SJCRH30 (cell line): ENCODE measurements around the gene TMEM273. TPM values are rescaled to one million over a fixed set of nuclear protein-coding genes. Genes with fewer than 3 reads are reported as not detected.
A peak's percentile ranks its signal among the peaks of the same experiment; 100 is the strongest.

Source experiments
- DNase-seq, 2 experiments: peaks; one replicate each; pipeline ENCODE4 v3.0.0-alpha.2; 2015 to 2020
- H3K27ac ChIP-seq: fragments of 250-450 bp; sonication (Bioruptor Pico); 2 replicates; pipeline ENCODE4 v1.5.1; 2020; ENCODE audit warnings: mild to moderate bottlenecking, moderate library complexity
- H3K27me3 ChIP-seq: fragments of 250-450 bp; sonication (Bioruptor Pico); 2 replicates; pipeline ENCODE4 v1.5.1; 2020; ENCODE audit warnings: mild to moderate bottlenecking, moderate library complexity
- H3K36me3 ChIP-seq: fragments of 250-450 bp; sonication (Bioruptor Pico); 2 replicates; pipeline ENCODE4 v1.5.1; 2020; ENCODE audit warnings: mild to moderate bottlenecking, moderate library complexity
- H3K4me1 ChIP-seq: fragments of 250-450 bp; sonication (Bioruptor Pico); 2 replicates; pipeline ENCODE4 v1.5.1; 2020; ENCODE audit warnings: mild to moderate bottlenecking, moderate library complexity
- H3K4me3 ChIP-seq: fragments of 250-450 bp; sonication (Bioruptor Pico); 2 replicates; pipeline ENCODE4 v1.5.1; 2020; ENCODE audit warnings: mild to moderate bottlenecking, moderate library complexity
- H3K9me3 ChIP-seq: fragments of 250-450 bp; sonication (Bioruptor Pico); replicated peaks from 2 replicates; pipeline ENCODE4 v1.5.1; 2020; ENCODE audit warnings: mild to moderate bottlenecking, moderate library complexity
- total RNA-seq: library from RNA; depleted of rRNA; stranded (reverse); fragments of >200 nt; shearing (Covaris generic); gene quantifications from 2 replicates; pipeline ENCODE4 v1.2.3, GENCODE V29; 2014

Gene TMEM273
- total RNA-seq, 1 experiment from 2014 or later = 2.5 TPM

DNA sequence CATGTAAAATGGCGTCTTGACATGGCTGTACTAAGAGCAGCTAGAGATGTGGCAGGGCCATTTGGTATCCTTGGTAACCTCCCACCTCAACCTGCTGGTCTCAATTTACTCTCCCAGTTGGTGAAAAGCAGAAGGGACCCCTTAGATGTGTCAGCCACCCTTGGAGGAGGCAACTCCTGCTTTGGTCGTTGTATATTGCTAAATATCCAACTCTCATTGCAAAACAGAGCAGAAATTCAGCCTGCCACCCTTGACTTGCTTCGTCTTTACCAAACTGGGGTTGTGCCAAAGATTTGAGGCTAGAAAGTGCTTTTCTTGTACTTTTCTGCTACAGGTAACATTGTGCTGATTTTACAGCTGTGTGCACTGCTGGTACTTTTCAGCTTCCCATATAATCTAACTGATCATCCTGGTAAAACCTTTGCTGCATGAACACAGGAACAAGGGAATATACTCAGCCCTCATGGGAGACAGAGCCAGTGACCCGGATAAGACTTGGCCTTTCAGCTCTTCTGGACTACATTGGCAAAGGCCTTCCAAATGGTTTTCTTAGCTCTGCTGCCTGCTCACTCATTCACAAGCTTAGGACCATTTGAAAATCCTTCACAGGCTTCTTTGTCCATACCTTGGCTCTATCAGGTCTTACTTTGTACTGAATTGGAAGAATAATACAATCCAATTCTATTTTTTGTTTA lies 70.7 kb downstream of the TMEM273 start:
- Histone ChIP-seq H3K27ac (no peak overlapping the region), H3K9me3 (no peaks in the 10 kb centered on the region), H3K4me3 (no peak overlapping the region), H3K4me1 (0 out of 2 replicates have a peak, but pooled peaks cover 2% of the 10 kb centered on the region), H3K36me3 (no peaks in the 10 kb centered on the region), H3K27me3 (no peaks in the 10 kb centered on the region)
- no peak for DNase-seq

DNA sequence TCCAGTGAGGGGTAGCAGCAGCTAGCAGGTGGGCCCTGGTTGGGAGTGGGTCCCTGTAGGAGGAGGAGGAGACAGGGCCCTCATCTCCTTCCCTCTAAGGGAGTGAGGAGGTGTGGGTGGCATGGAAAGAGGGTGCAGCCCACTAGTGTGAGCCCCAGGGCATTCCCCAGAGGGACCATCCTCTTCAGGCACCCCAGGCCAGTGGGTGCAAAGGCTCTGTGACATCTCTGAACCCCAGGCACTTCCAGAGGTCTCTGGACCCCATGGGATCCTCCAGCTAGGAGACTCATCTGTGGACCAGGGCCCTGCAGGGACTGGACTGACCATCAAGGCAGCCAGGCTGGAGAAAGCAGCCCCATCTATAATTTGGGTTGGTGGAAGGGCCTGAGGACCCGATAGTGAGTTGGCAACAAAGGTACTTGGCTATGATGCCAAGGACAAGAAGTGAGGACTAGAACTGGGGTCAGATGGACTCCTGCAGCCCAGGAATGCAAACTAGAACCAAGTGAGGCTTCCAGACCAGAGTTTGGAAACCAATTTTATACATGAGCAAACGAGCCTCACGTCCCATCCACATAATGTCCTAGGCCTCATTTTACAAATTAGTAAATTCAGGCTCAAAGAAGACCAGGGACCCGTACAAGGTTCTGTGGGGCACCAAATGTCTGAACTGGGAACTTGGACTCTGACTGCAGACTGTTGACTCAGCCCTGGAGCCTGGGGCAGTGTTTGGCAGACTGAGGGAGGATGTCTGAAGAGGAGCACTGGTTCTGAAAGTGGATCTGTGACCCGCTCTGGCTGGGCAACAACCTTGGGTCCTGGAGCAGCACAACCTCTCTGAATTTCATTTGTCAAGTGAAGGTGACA lies 71.4 kb downstream of the TMEM273 start:
- no peaks in the 10 kb centered on the region for H3K27me3 ChIP-seq
- H3K4me1 ChIP-seq = 0 out of 2 replicates have a peak, but pooled peaks cover 2% of the 10 kb centered on the region
- H3K27ac ChIP-seq = no peak overlapping the region
- no peaks in the 10 kb centered on the region for H3K9me3 ChIP-seq
- no peak overlapping the region for H3K4me3 ChIP-seq
- DNase-seq = no peak
- H3K36me3 ChIP-seq = no peaks in the 10 kb centered on the region

DNA sequence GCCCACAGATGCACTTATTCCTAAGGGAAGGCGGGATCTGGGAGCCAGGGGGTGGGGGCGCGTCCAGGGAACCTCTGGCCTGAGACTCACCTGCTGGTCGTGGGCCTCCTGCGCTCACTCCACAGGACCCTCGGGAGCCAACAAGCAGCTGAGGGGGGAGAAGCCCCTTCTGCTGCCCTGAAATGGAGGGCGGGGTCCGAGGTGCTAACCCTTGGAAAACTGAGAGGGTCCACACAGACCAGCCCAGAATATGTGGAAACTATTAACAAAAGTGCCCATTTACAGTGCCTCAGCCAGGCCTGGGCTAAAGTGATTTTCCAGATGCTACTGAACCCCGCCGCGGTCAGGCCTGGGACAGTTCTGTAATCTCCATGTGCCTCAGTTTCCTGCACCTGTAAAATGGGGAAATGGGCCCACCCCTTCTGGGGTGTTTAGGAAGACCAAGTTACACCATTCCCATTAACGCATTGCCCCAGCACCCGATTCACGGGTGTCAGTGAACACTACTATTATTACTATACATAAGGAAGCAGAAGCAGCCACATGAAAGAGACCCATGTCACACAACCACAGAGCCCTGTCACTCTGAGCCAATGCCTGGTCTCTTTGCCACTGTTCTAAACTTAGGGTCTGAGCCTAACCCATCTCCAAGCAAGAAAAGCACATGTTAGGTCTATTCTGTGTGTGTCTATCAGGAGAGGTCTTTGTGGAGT lies 72.2 kb downstream of the TMEM273 start:
- Histone ChIP-seq H3K4me1 (peaks cover 3% of the 10 kb centered on the region), H3K27me3 (no peaks in the 10 kb centered on the region), H3K4me3 (peak overlapping the region; percentile 33; the same call in 1 of the 2 replicates), H3K36me3 (no peaks in the 10 kb centered on the region), H3K9me3 (no peaks in the 10 kb centered on the region), H3K27ac (no peak overlapping the region)
- DNase-seq = no peak

DNA sequence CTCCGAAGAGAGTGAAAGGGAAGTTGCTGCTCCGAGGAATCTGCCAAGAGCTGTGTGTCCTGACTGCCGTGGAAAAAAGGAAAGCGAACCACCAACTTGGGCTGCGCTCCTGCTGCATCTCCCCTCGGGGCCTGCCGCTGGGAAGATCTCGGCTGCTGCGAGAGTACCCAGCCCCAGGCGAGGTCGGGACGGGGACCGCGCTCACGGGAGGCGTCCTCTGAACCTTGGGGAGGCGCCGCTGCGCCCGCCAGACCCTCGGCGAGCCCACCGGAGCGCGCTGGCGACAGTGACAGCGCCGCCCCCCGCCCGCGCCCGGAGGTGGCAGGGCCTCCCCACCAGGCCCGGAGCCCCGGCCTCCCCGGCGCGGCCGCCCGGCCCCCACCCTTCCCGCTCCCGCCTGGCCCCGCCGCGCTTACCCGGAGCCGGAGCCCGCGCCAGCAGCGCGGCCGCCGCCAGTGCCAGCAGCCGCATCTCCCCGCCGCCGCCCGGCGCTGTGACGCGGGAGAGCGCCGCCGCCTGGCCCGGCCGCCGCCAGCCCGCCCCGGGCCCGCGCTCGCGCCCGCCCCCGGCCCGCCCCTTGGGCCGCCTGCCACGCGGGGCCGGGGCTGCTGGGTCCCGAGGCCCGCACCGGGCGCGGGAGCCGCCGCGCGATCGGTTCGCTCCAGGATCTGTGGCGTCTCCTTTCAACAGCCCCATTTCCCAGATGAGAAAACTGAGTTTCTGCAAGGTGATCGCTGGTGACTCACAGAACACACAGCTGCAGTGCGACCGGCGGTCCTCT lies 73.0 kb downstream of the TMEM273 start, which contains the start of gene VSTM4:
VSTM4 (minus strand) TSS at position 508 of the 781 bp plus-strand sequence; CDS start at position 471, 37 bp downstream.
- peak within 1 kb of the TSS; percentile 56 for H3K27ac ChIP-seq
- peak; percentile 52 to 55 for DNase-seq
- H3K27me3 ChIP-seq = no peaks in the 10 kb centered on the region
- H3K36me3 ChIP-seq = no peaks in the 10 kb centered on the region
- peak within 1 kb of the TSS; percentile 64 for H3K4me3 ChIP-seq
- no peaks in the 10 kb centered on the region for H3K9me3 ChIP-seq
- H3K4me1 ChIP-seq = peaks cover 10% of the 10 kb centered on the region

DNA sequence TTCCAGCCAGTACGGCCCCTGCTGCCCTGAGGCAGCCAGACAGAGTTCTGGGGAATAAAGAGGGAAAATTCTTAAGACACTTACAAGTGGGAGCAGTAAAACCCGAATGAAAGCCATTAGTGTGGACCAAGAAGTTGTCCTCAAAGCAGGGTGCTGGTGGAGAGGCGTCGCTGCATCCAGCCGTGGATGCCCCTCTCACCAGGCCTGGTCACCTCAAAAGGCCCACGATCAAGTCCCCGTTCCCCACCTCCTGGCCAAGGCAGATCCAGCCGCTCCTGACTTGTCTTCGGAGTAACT lies 73.5 kb downstream of the TMEM273 start:
- Histone ChIP-seq H3K27ac (peak overlapping the region; percentile 56), H3K36me3 (no peaks in the 10 kb centered on the region), H3K4me1 (peaks cover 11% of the 10 kb centered on the region), H3K4me3 (peak overlapping the region; percentile 64), H3K9me3 (no peaks in the 10 kb centered on the region), H3K27me3 (no peaks in the 10 kb centered on the region)
- DNase-seq = no peak

DNA sequence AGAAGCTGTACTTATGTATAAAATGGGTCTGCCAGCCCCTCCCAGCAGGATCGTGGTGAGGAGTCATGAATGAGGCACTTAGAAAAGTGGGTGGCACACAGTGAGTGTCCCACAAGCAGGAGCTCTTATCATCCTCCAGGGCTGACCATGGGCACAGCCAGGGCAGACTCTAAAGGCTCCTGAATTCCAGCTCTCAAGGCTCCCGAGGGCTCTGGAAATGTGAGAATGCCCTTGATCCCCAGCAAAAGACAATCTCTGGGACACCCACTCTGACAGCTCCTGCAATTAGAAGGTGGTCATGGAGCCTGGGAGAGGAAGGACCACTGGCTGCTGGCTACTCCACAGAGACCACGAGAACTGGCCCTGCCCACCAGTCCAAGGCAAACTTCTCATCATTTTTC lies 74.5 kb downstream of the TMEM273 start:
- H3K4me1 ChIP-seq = peaks cover 20% of the 10 kb centered on the region

DNA sequence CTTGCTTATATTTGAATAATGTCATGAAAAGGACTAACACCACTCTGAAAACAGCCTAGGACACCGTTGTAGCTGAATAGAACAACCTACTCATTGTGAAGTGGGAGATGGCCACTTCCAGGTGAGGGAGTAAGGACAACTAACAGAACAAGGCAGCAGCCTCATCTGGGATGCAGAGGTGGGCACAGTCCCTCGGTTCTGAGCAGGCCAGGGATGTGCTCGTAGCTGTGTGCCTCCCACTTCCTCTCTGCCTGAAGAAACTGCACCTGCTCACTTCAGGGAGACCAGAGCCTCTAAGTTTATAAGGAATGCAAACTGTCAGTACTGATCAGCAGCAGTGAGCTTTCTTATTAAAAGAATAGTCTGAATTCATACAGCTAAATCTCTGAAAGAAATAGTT lies 75.3 kb downstream of the TMEM273 start:
- H3K27me3 ChIP-seq = no peaks in the 10 kb centered on the region
- H3K27ac ChIP-seq = no peak overlapping the region
- no peak overlapping the region for H3K4me3 ChIP-seq
- H3K36me3 ChIP-seq = no peaks in the 10 kb centered on the region
- H3K4me1 ChIP-seq = peaks cover 19% of the 10 kb centered on the region
- H3K9me3 ChIP-seq = no peaks in the 10 kb centered on the region
- DNase-seq = no peak

More for the DNA sequence above, 74.5 kb downstream of the TMEM273 start:
- Histone ChIP-seq H3K9me3 (no peaks in the 10 kb centered on the region), H3K4me3 (no peak overlapping the region), H3K27ac (no peak overlapping the region), H3K27me3 (no peaks in the 10 kb centered on the region), H3K36me3 (no peaks in the 10 kb centered on the region)
- no peak for DNase-seq

DNA sequence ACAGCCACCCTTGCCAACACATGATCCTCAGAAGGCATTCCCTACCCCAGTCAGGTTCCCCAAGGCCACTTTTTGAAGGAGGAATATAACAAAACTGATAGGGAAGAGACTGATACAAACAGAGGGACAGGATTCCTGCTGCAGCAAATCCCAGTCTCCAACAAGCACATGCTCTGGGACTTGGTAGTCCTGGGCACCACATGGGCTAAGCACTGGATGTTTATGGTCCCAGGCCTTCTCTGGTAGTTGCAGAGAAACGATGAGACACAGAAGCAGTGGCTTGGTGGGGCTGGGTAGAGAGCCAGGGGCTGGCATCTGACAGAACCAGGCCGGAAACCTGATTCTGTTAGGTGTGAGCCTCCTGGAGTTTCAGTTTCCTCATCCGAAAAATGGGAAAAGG lies 76.1 kb downstream of the TMEM273 start:
- Histone ChIP-seq H3K27me3 (no peaks in the 10 kb centered on the region), H3K4me3 (no peak overlapping the region), H3K4me1 (peaks cover 19% of the 10 kb centered on the region), H3K36me3 (no peaks in the 10 kb centered on the region), H3K27ac (no peak overlapping the region), H3K9me3 (no peaks in the 10 kb centered on the region)
- DNase-seq = no peak

DNA sequence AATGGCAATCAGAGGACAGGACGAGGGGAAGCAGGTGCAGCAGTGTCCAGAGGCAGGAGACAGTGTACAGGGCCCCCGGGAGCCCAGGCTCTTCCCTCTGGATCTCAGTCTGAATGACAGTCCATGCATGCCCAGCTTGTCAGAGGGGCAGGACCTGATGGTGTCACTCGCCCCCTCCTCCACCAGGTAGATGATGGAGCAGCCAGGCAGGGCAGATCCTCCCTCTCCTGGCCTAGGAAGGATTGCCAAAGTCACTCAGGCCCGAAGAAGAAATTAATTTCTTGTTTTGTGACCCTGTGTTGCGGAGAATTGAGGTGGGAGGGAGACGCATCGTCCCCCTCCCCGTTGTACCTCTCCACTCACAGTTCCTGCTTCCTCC lies 76.9 kb downstream of the TMEM273 start:
- DNase-seq = no peak
- no peaks in the 10 kb centered on the region for H3K36me3 ChIP-seq
- no peak overlapping the region for H3K27ac ChIP-seq
- peaks cover 19% of the 10 kb centered on the region for H3K4me1 ChIP-seq
- H3K4me3 ChIP-seq = no peak overlapping the region
- no peaks in the 10 kb centered on the region for H3K27me3 ChIP-seq
- H3K9me3 ChIP-seq = no peaks in the 10 kb centered on the region

DNA sequence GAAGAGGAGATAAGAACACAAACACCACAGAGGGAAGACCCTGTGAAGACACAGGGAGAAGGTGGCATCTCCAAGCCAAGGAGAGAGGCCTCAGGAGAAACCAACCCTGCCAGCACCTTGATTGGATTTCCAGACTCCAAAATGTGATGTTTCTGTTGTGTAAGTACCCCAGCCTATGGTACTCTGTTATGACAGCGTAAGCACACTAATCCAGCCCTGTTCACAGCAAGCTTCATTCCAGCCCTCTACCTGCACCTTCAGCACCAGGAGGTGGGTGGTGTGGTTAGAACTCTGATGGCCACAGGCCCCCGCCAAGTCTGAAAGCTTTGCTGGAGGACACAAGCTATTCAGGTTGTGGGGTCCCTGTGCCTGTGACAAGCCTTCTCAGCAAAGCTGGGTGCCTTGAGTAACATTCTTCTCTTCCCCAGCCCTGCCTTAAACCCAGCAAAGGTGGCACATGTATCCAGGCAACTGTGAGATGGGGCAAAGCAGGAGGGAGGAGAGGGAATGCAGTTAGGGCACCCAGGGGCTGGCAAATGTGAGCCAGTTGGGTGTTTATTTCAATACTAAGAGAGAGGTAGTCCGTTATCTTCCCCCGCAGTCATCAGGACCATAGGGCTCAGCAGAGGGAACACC lies 77.4 kb downstream of the TMEM273 start:
- H3K4me1 ChIP-seq = peaks cover 19% of the 10 kb centered on the region

DNA sequence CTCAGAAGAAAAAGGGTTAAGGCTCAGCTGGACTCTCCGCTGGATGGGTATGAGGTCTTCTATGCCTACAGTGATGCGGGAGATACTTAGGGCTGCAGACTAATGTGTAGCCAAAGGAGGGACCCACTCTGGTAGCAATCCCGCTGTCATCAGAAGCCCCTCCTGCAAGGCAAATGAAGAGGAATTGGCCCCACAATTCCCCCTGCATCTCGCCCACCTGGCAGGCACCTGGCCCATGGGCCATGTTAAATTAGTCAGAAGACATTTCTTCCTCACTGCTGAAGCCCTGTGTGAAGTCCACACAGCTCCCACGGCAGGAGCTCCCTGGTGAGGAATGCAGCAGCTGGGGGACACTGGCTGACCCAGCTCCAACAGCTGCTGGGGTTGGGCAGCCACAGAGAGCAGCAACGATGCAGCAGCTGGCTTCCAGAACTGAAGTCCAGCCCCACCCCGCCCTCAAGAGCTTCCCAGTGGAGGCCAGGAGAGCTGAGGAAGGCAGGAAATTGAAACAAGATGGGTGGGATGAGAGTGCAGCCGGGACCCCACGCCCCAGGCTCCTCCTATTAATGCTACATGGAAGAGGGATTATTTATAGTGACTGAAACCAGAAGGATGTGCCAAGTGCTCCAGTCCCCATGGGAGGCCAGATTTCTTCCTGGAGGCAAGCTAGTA lies 78.4 kb downstream of the TMEM273 start:
- no peak overlapping the region for H3K4me3 ChIP-seq
- peak; percentile 95 to 96 for DNase-seq
- H3K36me3 ChIP-seq = no peaks in the 10 kb centered on the region
- H3K9me3 ChIP-seq = no peaks in the 10 kb centered on the region
- H3K27ac ChIP-seq = peak overlapping the region; percentile 66
- H3K4me1 ChIP-seq = peaks cover 19% of the 10 kb centered on the region
- no peaks in the 10 kb centered on the region for H3K27me3 ChIP-seq

More for the DNA sequence above, 77.4 kb downstream of the TMEM273 start:
- Histone ChIP-seq H3K9me3 (no peaks in the 10 kb centered on the region), H3K4me3 (no peak overlapping the region), H3K27ac (peak overlapping the region; percentile 66), H3K36me3 (no peaks in the 10 kb centered on the region), H3K27me3 (no peaks in the 10 kb centered on the region)
- DNase-seq = no peak

DNA sequence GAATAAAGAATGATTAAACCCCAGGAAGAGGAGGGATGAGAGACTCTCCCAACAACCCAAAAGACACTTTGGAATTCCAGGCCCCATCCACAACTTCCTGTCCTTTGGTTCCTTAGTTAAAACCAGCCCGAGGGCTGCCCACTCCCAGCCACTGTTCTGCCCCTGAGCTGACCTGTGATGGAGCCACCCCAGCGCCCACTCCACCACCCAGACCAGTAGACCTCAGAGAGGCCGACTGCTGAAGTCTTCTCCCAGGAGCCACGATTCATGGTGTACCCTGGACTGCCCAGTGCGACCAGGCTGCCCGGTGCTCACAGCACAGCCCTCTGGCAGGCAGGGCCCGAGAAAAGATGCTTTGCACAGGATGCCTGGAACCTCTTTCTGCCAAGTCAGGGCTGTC lies 79.5 kb downstream of the TMEM273 start:
- DNase-seq = no peak
- no peaks in the 10 kb centered on the region for H3K27me3 ChIP-seq
- H3K9me3 ChIP-seq = no peaks in the 10 kb centered on the region
- H3K36me3 ChIP-seq = no peaks in the 10 kb centered on the region
- H3K27ac ChIP-seq = no peak overlapping the region; the same call in 1 of the 2 replicates
- H3K4me3 ChIP-seq = no peak overlapping the region
- H3K4me1 ChIP-seq = peaks cover 19% of the 10 kb centered on the region

DNA sequence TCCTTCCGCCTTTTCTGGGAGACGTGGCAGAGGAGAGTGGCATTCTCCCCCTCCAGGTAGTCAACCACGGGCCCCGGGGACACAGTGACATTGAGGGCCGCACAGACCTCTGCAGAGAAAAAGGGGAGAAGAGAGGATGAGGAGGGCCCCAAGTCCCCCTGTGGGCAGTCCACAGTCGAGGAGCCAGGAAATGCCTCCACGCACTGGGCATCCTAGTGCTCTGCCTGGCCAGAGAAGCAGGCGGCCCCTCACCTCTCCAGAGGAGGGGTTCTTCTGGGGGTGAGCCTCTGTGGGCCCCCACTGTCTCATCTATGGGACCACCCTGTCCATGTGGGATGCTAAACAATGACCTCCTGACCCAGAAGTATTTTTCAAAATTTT lies 80.3 kb downstream of the TMEM273 start:
- Histone ChIP-seq H3K4me1 (peaks cover 19% of the 10 kb centered on the region), H3K4me3 (no peak overlapping the region), H3K36me3 (no peaks in the 10 kb centered on the region), H3K27me3 (no peaks in the 10 kb centered on the region), H3K27ac (no peak overlapping the region), H3K9me3 (no peaks in the 10 kb centered on the region)
- no peak for DNase-seq
